ENCODE measurements around the gene SDK1. TPM values are rescaled to one million over a fixed set of nuclear protein-coding genes. Genes with fewer than 3 reads are reported as not detected.

The SDK1 gene
- polyA plus RNA-seq, 2 of the 4 experiments (the other 2 are of a cell fraction), result 0.12 to 0.28 TPM

GRCh38 chr7:4098169-4098568 is 797.1 kb downstream of the SDK1 start:
- ChIA-PET CTCF (no interaction called here), POLR2A (no interaction called here)
- no peak for DNase-seq (ENCODE audit: low read depth in 1 of 2, low spot score in 1 of 2)
- no peak overlapping the region for H3K27ac ChIP-seq
- H3K9me3 ChIP-seq, result no peaks in the 10 kb centered on the region
- 61% methylated on average over 11 of the region's 11 CpGs for WGBS (ENCODE audit: missing lambda C conversion rate)
- no peak overlapping the region for H3K4me3 ChIP-seq
- H3K4me2 ChIP-seq, result no peak overlapping the region
- ATAC-seq, result no peak
- TF ChIP-seq HOXB5 (CRISPR knock-in tag; IDR thresholded peaks at IDR 0.05) (no peak), RNF2 (IDR thresholded peaks at IDR 0.05; ENCODE audit: borderline replicate concordance, low read depth) (no peak), PBX3 (IDR thresholded peaks at IDR 0.05) (no peak), FOSB (CRISPR knock-in tag; IDR thresholded peaks at IDR 0.05) (no peak), POLR2AphosphoS2 (conservative IDR thresholded peaks at IDR 0.05; ENCODE audit: low read length) (no peak), E2F6 (IDR thresholded peaks at IDR 0.05; ENCODE audit: borderline replicate concordance, low read depth) (no peak), EHF (CRISPR knock-in tag; IDR thresholded peaks at IDR 0.05) (no peak), RFX5 (IDR thresholded peaks at IDR 0.05) (no peak)
- TF ChIP-seq, protein P1, sequence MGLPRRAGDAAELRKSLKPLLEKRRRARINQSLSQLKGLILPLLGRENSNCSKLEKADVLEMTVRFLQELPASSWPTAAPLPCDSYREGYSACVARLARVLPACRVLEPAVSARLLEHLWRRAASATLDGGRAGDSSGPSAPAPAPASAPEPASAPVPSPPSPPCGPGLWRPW (IDR thresholded peaks at IDR 0.05), result no peak
- TF ChIP-seq, protein P2, sequence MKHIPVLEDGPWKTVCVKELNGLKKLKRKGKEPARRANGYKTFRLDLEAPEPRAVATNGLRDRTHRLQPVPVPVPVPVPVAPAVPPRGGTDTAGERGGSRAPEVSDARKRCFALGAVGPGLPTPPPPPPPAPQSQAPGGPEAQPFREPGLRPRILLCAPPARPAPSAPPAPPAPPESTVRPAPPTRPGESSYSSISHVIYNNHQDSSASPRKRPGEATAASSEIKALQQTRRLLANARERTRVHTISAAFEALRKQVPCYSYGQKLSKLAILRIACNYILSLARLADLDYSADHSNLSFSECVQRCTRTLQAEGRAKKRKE (CRISPR knock-in tag; IDR thresholded peaks at IDR 0.05; ENCODE audit: low read depth), result no peak
- TF ChIP-seq, protein P3, sequence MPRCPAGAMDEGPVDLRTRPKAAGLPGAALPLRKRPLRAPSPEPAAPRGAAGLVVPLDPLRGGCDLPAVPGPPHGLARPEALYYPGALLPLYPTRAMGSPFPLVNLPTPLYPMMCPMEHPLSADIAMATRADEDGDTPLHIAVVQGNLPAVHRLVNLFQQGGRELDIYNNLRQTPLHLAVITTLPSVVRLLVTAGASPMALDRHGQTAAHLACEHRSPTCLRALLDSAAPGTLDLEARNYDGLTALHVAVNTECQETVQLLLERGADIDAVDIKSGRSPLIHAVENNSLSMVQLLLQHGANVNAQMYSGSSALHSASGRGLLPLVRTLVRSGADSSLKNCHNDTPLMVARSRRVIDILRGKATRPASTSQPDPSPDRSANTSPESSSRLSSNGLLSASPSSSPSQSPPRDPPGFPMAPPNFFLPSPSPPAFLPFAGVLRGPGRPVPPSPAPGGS (IDR thresholded peaks at IDR 0.05), result no peak
- H3K4me1 ChIP-seq, result no peaks in the 10 kb centered on the region
- no peak for FAIRE-seq

DNA sequence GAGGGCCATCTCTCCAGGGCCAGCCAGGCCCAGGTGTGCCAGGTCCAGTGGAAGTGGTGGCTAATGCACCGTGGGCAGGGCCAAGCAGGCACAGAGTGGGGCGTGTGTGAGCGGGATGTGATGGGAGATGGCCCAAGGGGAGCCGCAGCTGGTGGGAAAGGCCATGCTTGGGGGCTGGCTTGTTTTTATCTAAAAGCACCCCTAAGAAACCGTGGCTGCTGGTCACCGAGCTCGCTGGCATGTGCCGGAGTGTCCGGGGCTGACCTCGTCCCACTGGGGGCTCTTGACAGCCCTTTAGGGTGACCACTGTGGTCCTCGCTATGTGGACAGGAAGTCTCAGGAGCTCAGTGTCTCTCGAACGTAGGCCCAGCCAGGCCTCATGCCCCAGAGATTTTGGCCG is 798.6 kb downstream of the SDK1 start:
- WGBS (ENCODE audit: missing lambda C conversion rate), result 50% methylated on average over 14 of the region's 14 CpGs
- no peak for TF ChIP-seq ZNF302 (CRISPR knock-in tag; IDR thresholded peaks at IDR 0.05)
- no peak for TF ChIP-seq KDM1A (IDR thresholded peaks at IDR 0.05; ENCODE audit: low read depth)
- no peak for TF ChIP-seq E2F6 (IDR thresholded peaks at IDR 0.05; ENCODE audit: borderline replicate concordance, low read depth)
- Histone ChIP-seq H3K4me2 (no peak overlapping the region), H3K4me3 (no peak overlapping the region), H3K9me3 (no peaks in the 10 kb centered on the region), H3K4me1 (no peaks in the 10 kb centered on the region), H3K27ac (no peak overlapping the region)
- ATAC-seq (no peak), DNase-seq (ENCODE audit: low read depth in 1 of 2, low spot score in 1 of 2) (no peak), FAIRE-seq (no peak)
- ChIA-PET POLR2A (no interaction called here), CTCF (interaction anchor here (1.6 kb wide), 1 partner anchor 9 kb away, joined by 3 read pairs; no protein-coding TSS in a partner anchor)

DNA sequence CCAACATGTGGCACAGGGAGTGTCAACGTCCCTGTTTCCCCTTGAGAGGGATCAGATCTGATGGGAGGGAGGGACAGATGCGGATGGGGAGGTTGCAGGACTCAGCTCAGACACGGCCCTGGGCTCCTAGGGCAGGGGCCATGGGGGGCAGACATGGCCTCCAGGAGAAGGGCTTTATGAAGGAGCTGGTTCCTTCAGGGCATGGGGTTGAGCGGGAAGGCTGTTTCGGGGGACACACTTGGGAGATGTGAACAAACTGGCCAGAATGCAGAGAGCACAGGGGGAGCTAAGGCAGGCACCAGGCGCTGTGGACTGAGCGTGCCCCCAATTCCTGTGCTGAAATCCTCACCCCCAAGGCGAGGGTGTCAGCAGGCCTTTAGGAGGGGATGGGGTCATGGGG is 799.1 kb downstream of the SDK1 start:
- ATAC-seq, result no peak
- WGBS (ENCODE audit: missing lambda C conversion rate), result 47% methylated on average over 7 of the region's 8 CpGs
- Histone ChIP-seq H3K27ac (no peak overlapping the region), H3K4me3 (no peak overlapping the region), H3K9me3 (no peaks in the 10 kb centered on the region), H3K4me1 (no peaks in the 10 kb centered on the region), H3K4me2 (no peak overlapping the region)
- CTCF ChIA-PET, result interaction anchor here (1.6 kb wide), 1 partner anchor 10 kb away, joined by 3 read pairs; no protein-coding TSS in a partner anchor
- TF ChIP-seq, protein P3 (IDR thresholded peaks at IDR 0.05), result no peak
- TF ChIP-seq POLR2A (IDR thresholded peaks at IDR 0.05; ENCODE audit: low read length), result no peak
- no peak for FAIRE-seq
- POLR2A ChIA-PET, result no interaction called here
- DNase-seq (ENCODE audit: low read depth in 1 of 2, low spot score in 1 of 2), result no peak

All from A549 (cell line).